ENCODE data around the gene CABLES1.

CABLES1 gene

GRCh38 chr18:23126376-23127056 is 8.8 kb upstream of the CABLES1 start:
- Mint-ChIP-seq H3K27ac (no peak overlapping the region), H3K36me3 (ENCODE audit: low read depth) (no peaks in the 10 kb centered on the region), H3K9me3 (no peaks in the 10 kb centered on the region), H3K27me3 (ENCODE audit: low read depth) (peaks cover 6% of the 10 kb centered on the region), H3K4me3 (no peak overlapping the region), H3K4me1 (ENCODE audit: low read depth) (no peaks in the 10 kb centered on the region)

DNA sequence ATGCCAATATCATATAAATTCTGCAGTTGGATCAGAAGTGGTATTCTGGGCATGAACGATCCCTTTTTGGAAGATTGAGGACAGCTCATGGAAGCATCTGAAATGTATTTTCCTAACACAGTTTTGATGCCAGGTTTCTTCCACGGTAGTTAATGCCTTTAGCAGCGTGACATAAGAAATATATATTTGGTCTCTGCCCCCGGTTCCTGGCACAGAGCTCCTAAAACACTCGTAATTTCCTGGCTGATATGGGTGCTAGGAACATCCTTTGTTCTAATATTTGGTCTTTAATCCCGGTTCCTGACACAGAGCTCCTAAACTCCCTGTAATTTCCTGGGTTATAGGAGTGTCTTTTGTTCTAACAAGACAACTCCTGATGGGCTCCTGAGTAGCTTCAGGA is 8.2 kb upstream of the CABLES1 start:
- no peaks in the 10 kb centered on the region for H3K36me3 Mint-ChIP-seq (ENCODE audit: low read depth)
- H3K4me3 Mint-ChIP-seq: no peak overlapping the region
- peaks cover 11% of the 10 kb centered on the region for H3K27me3 Mint-ChIP-seq (ENCODE audit: low read depth)
- H3K4me1 Mint-ChIP-seq (ENCODE audit: low read depth): no peaks in the 10 kb centered on the region
- H3K9me3 Mint-ChIP-seq: no peaks in the 10 kb centered on the region
- H3K27ac Mint-ChIP-seq: no peak overlapping the region

- peaks cover 2% of the 10 kb centered on the region for H3K4me1 Mint-ChIP-seq (ENCODE audit: low read depth)
- H3K27ac Mint-ChIP-seq: no peak overlapping the region
Observed at GRCh38 chr18:23129355-23130002, 5.8 kb upstream of the CABLES1 start.

DNA sequence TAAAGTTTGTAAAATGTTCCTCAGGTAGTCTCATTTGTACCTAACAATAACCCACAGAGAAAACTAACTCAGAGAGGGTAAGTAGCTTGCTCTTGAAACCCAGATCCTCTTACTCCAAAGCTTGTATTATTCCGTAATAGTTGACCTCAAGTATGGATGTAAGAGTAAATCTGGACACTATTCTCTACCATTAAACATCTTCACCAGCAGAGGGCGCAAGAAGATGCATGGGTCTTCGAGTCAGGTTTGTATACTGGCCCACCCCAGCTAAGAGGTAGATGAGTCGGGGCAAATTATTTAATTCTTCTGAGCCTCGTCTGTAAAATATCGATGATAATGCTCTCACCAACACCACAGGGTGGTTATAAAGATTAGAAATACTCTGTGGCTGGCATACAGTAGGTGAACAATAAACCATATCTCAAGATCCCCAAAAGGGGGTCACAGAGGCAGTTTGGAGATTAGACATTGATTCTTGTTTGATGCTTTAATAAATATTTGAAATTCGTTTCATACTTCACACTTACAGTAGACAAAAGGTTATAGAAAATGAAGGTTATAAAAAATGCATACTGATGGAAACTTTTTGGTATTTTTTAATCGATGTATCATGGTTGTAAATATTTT is 3.5 kb upstream of the CABLES1 start:
- no peaks in the 10 kb centered on the region for H3K36me3 Mint-ChIP-seq (ENCODE audit: low read depth)
- peaks cover 6% of the 10 kb centered on the region for H3K4me1 Mint-ChIP-seq (ENCODE audit: low read depth)
- peaks cover 25% of the 10 kb centered on the region for H3K27me3 Mint-ChIP-seq (ENCODE audit: low read depth)
- H3K4me3 Mint-ChIP-seq: no peak overlapping the region
- no peaks in the 10 kb centered on the region for H3K9me3 Mint-ChIP-seq
- no peak overlapping the region for H3K27ac Mint-ChIP-seq

More at GRCh38 chr18:23129355-23130002, 5.8 kb upstream of the CABLES1 start:
- no peaks in the 10 kb centered on the region for H3K9me3 Mint-ChIP-seq
- H3K4me3 Mint-ChIP-seq: no peak overlapping the region
- peaks cover 17% of the 10 kb centered on the region for H3K27me3 Mint-ChIP-seq (ENCODE audit: low read depth)
- H3K36me3 Mint-ChIP-seq (ENCODE audit: low read depth): no peaks in the 10 kb centered on the region

GRCh38 chr18:23133860-23134779 is 1.2 kb upstream of the CABLES1 start:
- Mint-ChIP-seq H3K36me3 (ENCODE audit: low read depth) (no peaks in the 10 kb centered on the region), H3K27ac (no peak overlapping the region), H3K4me1 (ENCODE audit: low read depth) (peaks cover 8% of the 10 kb centered on the region), H3K27me3 (ENCODE audit: low read depth) (peaks cover 44% of the 10 kb centered on the region), H3K9me3 (no peaks in the 10 kb centered on the region), H3K4me3 (peak overlapping the region; percentile 83)

DNA sequence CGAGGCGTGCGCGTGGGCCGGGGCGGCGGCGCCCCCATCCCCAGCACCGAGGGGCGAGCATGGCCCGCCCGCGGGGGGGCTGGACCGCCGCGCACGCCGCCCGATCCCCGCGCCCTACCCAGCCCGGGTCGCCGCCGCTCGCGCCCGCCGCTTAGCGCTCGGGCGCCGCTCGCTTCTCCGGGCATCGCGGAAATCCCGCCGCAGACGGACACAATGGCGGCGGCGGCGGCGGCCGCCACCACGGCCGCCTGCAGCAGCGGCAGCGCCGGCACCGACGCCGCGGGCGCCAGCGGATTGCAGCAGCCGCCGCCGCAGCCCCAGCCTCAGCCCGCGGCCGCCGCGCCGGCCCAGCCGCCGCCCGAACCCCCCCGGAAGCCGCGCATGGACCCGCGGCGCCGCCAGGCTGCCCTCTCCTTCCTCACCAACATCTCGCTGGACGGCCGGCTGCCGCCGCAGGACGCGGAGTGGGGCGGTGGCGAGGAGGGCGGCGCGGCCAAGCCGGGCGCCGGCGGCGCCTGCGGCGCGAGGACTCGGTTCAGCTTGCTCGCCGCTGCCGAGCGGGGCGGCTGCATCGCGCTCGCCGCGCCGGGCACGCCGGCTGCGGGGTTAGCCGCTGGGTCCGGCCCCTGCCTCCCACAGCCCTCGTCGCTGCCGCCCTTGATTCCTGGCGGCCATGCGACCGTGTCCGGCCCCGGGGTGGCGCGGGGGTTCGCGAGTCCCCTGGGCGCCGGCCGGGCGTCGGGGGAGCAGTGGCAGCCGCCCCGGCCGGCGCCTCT is 453 bp downstream of the CABLES1 start:
- Mint-ChIP-seq H3K9me3 (no peaks in the 10 kb centered on the region), H3K4me3 (no peak overlapping the region), H3K36me3 (ENCODE audit: low read depth) (no peaks in the 10 kb centered on the region), H3K27me3 (ENCODE audit: low read depth) (peaks cover 50% of the 10 kb centered on the region), H3K27ac (no peak overlapping the region), H3K4me1 (ENCODE audit: low read depth) (peaks cover 8% of the 10 kb centered on the region)

DNA sequence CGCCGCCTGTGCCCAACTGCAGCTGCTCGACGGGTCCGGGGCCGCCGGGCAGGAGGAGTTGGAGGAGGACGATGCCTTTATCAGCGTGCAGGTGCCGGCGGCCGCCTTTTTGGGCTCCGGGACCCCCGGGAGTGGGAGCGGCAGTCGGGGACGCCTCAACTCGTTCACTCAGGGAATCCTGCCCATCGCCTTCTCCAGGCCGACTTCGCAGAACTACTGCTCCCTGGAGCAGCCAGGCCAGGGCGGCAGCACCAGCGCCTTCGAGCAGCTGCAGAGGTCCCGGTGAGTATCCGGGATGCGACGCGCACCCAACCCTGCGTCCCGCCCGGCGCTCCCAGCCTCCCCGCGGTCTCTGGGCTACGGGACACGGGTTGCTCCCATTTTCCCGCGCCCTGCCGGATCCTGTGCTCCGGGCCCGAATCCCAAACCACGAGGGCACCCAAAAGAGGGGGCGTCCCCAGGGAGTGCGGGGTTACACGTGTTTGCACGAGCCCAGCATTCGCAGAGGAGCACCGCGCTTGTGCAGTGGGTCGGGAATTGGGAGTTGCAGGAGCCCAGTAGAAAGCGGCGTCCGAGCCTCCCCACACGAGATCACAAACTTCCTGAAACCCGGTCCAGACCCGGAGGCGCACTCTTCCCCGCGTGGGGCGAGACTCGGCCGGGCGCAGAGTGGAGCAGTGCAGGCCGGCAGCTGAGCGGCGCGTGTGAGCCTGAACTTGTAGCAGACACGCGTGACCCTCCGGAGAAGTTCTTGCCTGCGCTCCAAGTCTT is 1.2 kb downstream of the CABLES1 start:
- H3K4me1 Mint-ChIP-seq (ENCODE audit: low read depth): peaks cover 8% of the 10 kb centered on the region
- no peaks in the 10 kb centered on the region for H3K9me3 Mint-ChIP-seq
- H3K27ac Mint-ChIP-seq: no peak overlapping the region

GRCh38 chr18:23137097-23137635 is 1.9 kb downstream of the CABLES1 start:
- Mint-ChIP-seq H3K27me3 (ENCODE audit: low read depth) (peaks cover 47% of the 10 kb centered on the region), H3K4me3 (peak overlapping the region; percentile 60), H3K9me3 (no peaks in the 10 kb centered on the region), H3K36me3 (ENCODE audit: low read depth) (no peaks in the 10 kb centered on the region), H3K4me1 (ENCODE audit: low read depth) (peaks cover 8% of the 10 kb centered on the region), H3K27ac (no peak overlapping the region)

More for the DNA sequence above, 1.2 kb downstream of the CABLES1 start:
- Mint-ChIP-seq H3K36me3 (ENCODE audit: low read depth) (no peaks in the 10 kb centered on the region), H3K27me3 (ENCODE audit: low read depth) (peaks cover 54% of the 10 kb centered on the region), H3K4me3 (peak overlapping the region; percentile 60)

DNA sequence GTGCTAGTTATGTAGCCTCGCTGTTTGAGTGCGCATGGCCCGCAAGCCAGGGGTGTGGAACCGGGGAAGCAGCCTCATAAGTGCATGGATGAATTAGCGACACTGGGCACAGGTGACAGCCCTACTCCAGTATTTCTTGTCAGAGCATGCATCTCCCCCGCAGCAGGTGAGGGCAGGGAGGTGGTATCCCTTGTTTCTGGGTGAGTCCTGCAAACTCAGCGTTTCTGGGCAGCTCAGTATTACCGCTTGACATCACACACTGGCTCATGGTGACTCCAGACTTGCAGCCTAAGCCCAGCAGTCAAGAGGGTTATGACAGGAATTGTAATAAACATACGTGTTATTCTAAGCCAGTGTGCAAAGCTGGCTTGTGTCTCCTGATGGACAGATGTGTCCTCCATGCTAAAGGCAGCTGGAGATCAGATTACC is 2.5 kb downstream of the CABLES1 start:
- H3K27ac Mint-ChIP-seq: no peak overlapping the region
- peaks cover 8% of the 10 kb centered on the region for H3K4me1 Mint-ChIP-seq (ENCODE audit: low read depth)
- no peak overlapping the region for H3K4me3 Mint-ChIP-seq
- no peaks in the 10 kb centered on the region for H3K36me3 Mint-ChIP-seq (ENCODE audit: low read depth)
- H3K9me3 Mint-ChIP-seq: no peaks in the 10 kb centered on the region
- H3K27me3 Mint-ChIP-seq (ENCODE audit: low read depth): peaks cover 44% of the 10 kb centered on the region

DNA sequence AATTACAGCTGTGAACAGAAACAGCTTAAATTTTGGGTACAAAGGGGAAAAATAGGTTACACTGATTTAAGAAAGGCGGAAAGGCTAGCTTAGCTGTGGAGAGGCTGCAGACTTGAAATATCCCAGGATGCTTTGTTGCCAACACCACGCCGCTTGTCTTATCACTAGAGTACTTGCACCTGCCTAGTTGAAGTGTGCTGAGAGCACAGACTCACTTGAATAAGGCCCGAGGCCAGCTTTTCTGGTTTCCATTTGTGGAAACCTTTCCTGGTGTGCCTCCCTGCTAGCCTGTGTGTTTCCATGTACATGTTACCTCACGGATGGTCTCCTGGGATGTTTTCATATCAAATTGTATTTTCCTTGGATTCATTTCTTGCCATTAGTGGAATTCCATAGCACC is 3.2 kb downstream of the CABLES1 start:
- H3K4me3 Mint-ChIP-seq: no peak overlapping the region
- H3K36me3 Mint-ChIP-seq (ENCODE audit: low read depth): no peaks in the 10 kb centered on the region
- no peaks in the 10 kb centered on the region for H3K9me3 Mint-ChIP-seq
- peaks cover 12% of the 10 kb centered on the region for H3K4me1 Mint-ChIP-seq (ENCODE audit: low read depth)
- no peak overlapping the region for H3K27ac Mint-ChIP-seq
- peaks cover 44% of the 10 kb centered on the region for H3K27me3 Mint-ChIP-seq (ENCODE audit: low read depth)

- Mint-ChIP-seq H3K27ac (no peak overlapping the region), H3K36me3 (ENCODE audit: low read depth) (no peaks in the 10 kb centered on the region), H3K4me1 (ENCODE audit: low read depth) (peaks cover 6% of the 10 kb centered on the region), H3K27me3 (ENCODE audit: low read depth) (peaks cover 38% of the 10 kb centered on the region), H3K9me3 (no peaks in the 10 kb centered on the region), H3K4me3 (no peak overlapping the region)
Observed at GRCh38 chr18:23141104-23141999, 6.1 kb downstream of the CABLES1 start.

DNA sequence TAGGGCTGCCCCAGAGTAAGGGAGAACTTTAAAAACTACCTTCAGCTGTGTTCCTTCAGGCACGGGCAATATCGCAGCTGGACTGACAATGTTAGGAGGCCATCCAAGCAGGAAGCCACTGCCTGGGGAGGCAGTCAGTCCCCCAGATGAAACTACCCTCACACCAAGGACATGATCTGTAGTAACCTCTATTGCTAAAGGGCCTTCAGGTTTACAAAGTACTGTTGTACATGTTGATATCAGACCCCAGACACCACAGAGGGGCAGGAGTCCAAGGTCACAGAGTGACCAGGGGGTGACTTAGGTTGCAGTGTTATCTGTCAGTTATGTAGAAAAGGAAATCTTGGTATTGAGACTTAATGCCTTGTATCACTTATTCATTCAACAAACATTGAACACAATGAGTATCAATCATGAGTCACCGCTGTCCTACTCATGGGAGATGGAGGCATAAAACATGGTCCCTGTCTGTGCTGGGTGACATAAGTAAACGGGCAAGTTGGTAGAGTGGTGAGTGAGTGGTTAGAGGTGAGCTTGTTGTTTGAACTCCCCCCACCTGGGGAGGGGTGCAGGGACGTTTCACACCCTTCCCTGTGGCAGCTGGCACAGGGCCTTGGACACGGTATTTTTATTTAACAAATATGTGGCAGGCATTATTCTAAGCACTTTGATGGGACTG is 7.1 kb downstream of the CABLES1 start:
- H3K9me3 Mint-ChIP-seq: no peaks in the 10 kb centered on the region
- no peaks in the 10 kb centered on the region for H3K36me3 Mint-ChIP-seq (ENCODE audit: low read depth)
- H3K4me3 Mint-ChIP-seq: no peak overlapping the region
- peaks cover 4% of the 10 kb centered on the region for H3K4me1 Mint-ChIP-seq (ENCODE audit: low read depth)
- H3K27ac Mint-ChIP-seq: no peak overlapping the region
- H3K27me3 Mint-ChIP-seq (ENCODE audit: low read depth): peaks cover 29% of the 10 kb centered on the region

Measured in T-helper 1 cell treated with Interleukin-12 subunit alpha and Interleukin-12 subunit beta and Interleukin-4 antibody, amounts not matched to agents 30 μg/mL and 1 μg/mL, for 36 hours (primary cell).